ENCODE data around the gene STARD13. TPM values are rescaled to one million over a fixed set of nuclear protein-coding genes. Genes with fewer than 3 reads are reported as not detected.

Gene STARD13
- total RNA-seq, 2 experiments from 2014 or later: 0.30 to 0.31 TPM

- H3K4me1 Mint-ChIP-seq (ENCODE audit: low read depth): peaks cover 8% of the 10 kb centered on the region
- peaks cover 5% of the 10 kb centered on the region for H3K27me3 Mint-ChIP-seq (ENCODE audit: low read depth)
- no peaks in the 10 kb centered on the region for H3K36me3 Mint-ChIP-seq (ENCODE audit: low read depth)
- CTCF ChIA-PET: interaction anchor here (0.6 kb wide), 1 partner anchor 1196 kb away, joined by 6 read pairs; no protein-coding TSS in a partner anchor
- no peak overlapping the region for H3K4me3 Mint-ChIP-seq
- no peak for DNase-seq
- H3K9me3 Mint-ChIP-seq: no peaks in the 10 kb centered on the region
- intact Hi-C loops (cut with micrococcal nuclease): no loop called here
- H3K27ac Mint-ChIP-seq: no peak overlapping the region
These were observed 93.9 kb downstream of the STARD13 start for GRCh38 chr13:33191425-33192210.

- CTCF ChIA-PET: no interaction called here
- no peak for DNase-seq
- no peak overlapping the region for H3K4me3 Mint-ChIP-seq
- intact Hi-C loops (cut with micrococcal nuclease): no loop called here
- H3K9me3 Mint-ChIP-seq: no peaks in the 10 kb centered on the region
- peaks cover 7% of the 10 kb centered on the region for H3K27me3 Mint-ChIP-seq (ENCODE audit: low read depth)
- H3K36me3 Mint-ChIP-seq (ENCODE audit: low read depth): no peaks in the 10 kb centered on the region
- no peak overlapping the region for H3K27ac Mint-ChIP-seq
- peaks cover 8% of the 10 kb centered on the region for H3K4me1 Mint-ChIP-seq (ENCODE audit: low read depth)
These were observed 96.1 kb downstream of the STARD13 start for GRCh38 chr13:33189470-33189869.

GRCh38 chr13:33188093-33188882 is 97.3 kb downstream of the STARD13 start:
- no peak overlapping the region for H3K4me3 Mint-ChIP-seq
- H3K9me3 Mint-ChIP-seq: no peaks in the 10 kb centered on the region
- H3K27ac Mint-ChIP-seq: no peak overlapping the region
- intact Hi-C loops (cut with micrococcal nuclease): no loop called here
- peaks cover 12% of the 10 kb centered on the region for H3K27me3 Mint-ChIP-seq (ENCODE audit: low read depth)
- H3K4me1 Mint-ChIP-seq (ENCODE audit: low read depth): peaks cover 5% of the 10 kb centered on the region
- H3K36me3 Mint-ChIP-seq (ENCODE audit: low read depth): no peaks in the 10 kb centered on the region
- no peak for DNase-seq
- CTCF ChIA-PET: no interaction called here

GRCh38 chr13:33186861-33187291 is 98.7 kb downstream of the STARD13 start:
- Mint-ChIP-seq H3K4me1 (ENCODE audit: low read depth) (peaks cover 4% of the 10 kb centered on the region), H3K4me3 (no peak overlapping the region), H3K9me3 (no peaks in the 10 kb centered on the region), H3K36me3 (ENCODE audit: low read depth) (no peaks in the 10 kb centered on the region), H3K27ac (no peak overlapping the region), H3K27me3 (ENCODE audit: low read depth) (peaks cover 17% of the 10 kb centered on the region)
- intact Hi-C loops (cut with micrococcal nuclease): no loop called here
- DNase-seq: no peak
- CTCF ChIA-PET: no interaction called here

- intact Hi-C loops (cut with micrococcal nuclease): no loop called here
- Mint-ChIP-seq H3K4me1 (ENCODE audit: low read depth) (peaks cover 4% of the 10 kb centered on the region), H3K36me3 (ENCODE audit: low read depth) (no peaks in the 10 kb centered on the region), H3K27ac (no peak overlapping the region), H3K27me3 (ENCODE audit: low read depth) (peaks cover 19% of the 10 kb centered on the region), H3K4me3 (no peak overlapping the region), H3K9me3 (no peaks in the 10 kb centered on the region)
- CTCF ChIA-PET: no interaction called here
- DNase-seq: no peak
These were observed 99.7 kb downstream of the STARD13 start for GRCh38 chr13:33185853-33186252.

GRCh38 chr13:33184530-33184929 is 101.0 kb downstream of the STARD13 start:
- no peak overlapping the region for H3K27ac Mint-ChIP-seq
- peaks cover 17% of the 10 kb centered on the region for H3K27me3 Mint-ChIP-seq (ENCODE audit: low read depth)
- peaks cover 4% of the 10 kb centered on the region for H3K4me1 Mint-ChIP-seq (ENCODE audit: low read depth)
- no peak overlapping the region for H3K4me3 Mint-ChIP-seq
- no peak for DNase-seq
- intact Hi-C loops (cut with micrococcal nuclease): no loop called here
- no peaks in the 10 kb centered on the region for H3K36me3 Mint-ChIP-seq (ENCODE audit: low read depth)
- H3K9me3 Mint-ChIP-seq: no peaks in the 10 kb centered on the region
- CTCF ChIA-PET: no interaction called here

- peaks cover 4% of the 10 kb centered on the region for H3K4me1 Mint-ChIP-seq (ENCODE audit: low read depth)
- H3K9me3 Mint-ChIP-seq: no peaks in the 10 kb centered on the region
- CTCF ChIA-PET: no interaction called here
- no peak overlapping the region for H3K27ac Mint-ChIP-seq
- no peak overlapping the region for H3K4me3 Mint-ChIP-seq
- intact Hi-C loops (cut with micrococcal nuclease): no loop called here
- DNase-seq: no peak
- H3K36me3 Mint-ChIP-seq (ENCODE audit: low read depth): no peaks in the 10 kb centered on the region
- peaks cover 15% of the 10 kb centered on the region for H3K27me3 Mint-ChIP-seq (ENCODE audit: low read depth)
These were observed 101.5 kb downstream of the STARD13 start for GRCh38 chr13:33184112-33184490.

- H3K27me3 Mint-ChIP-seq (ENCODE audit: low read depth): peaks cover 15% of the 10 kb centered on the region
- CTCF ChIA-PET: no interaction called here
- no peak for DNase-seq
- H3K4me3 Mint-ChIP-seq: no peak overlapping the region
- H3K27ac Mint-ChIP-seq: no peak overlapping the region
- peaks cover 4% of the 10 kb centered on the region for H3K4me1 Mint-ChIP-seq (ENCODE audit: low read depth)
- no peaks in the 10 kb centered on the region for H3K9me3 Mint-ChIP-seq
- intact Hi-C loops (cut with micrococcal nuclease): no loop called here
- H3K36me3 Mint-ChIP-seq (ENCODE audit: low read depth): no peaks in the 10 kb centered on the region
These were observed 102.0 kb downstream of the STARD13 start for GRCh38 chr13:33183431-33184111.

GRCh38 chr13:33182729-33183128 is 102.8 kb downstream of the STARD13 start:
- H3K27me3 Mint-ChIP-seq (ENCODE audit: low read depth): peaks cover 14% of the 10 kb centered on the region
- CTCF ChIA-PET: no interaction called here
- H3K9me3 Mint-ChIP-seq: no peaks in the 10 kb centered on the region
- peaks cover 4% of the 10 kb centered on the region for H3K4me1 Mint-ChIP-seq (ENCODE audit: low read depth)
- no peak overlapping the region for H3K27ac Mint-ChIP-seq
- intact Hi-C loops (cut with micrococcal nuclease): no loop called here
- H3K36me3 Mint-ChIP-seq (ENCODE audit: low read depth): no peaks in the 10 kb centered on the region
- no peak overlapping the region for H3K4me3 Mint-ChIP-seq
- no peak for DNase-seq

GRCh38 chr13:33181264-33181663 is 104.3 kb downstream of the STARD13 start:
- intact Hi-C loops (cut with micrococcal nuclease): no loop called here

GRCh38 chr13:33180122-33180804 is 105.3 kb downstream of the STARD13 start:
- Mint-ChIP-seq H3K4me1 (ENCODE audit: low read depth) (no peaks in the 10 kb centered on the region), H3K27ac (no peak overlapping the region), H3K9me3 (no peaks in the 10 kb centered on the region), H3K4me3 (no peak overlapping the region), H3K36me3 (ENCODE audit: low read depth) (no peaks in the 10 kb centered on the region), H3K27me3 (ENCODE audit: low read depth) (peaks cover 12% of the 10 kb centered on the region)
- CTCF ChIA-PET: no interaction called here
- intact Hi-C loops (cut with micrococcal nuclease): no loop called here
- no peak for DNase-seq

More at GRCh38 chr13:33181264-33181663, 104.3 kb downstream of the STARD13 start:
- peaks cover 14% of the 10 kb centered on the region for H3K27me3 Mint-ChIP-seq (ENCODE audit: low read depth)
- H3K4me3 Mint-ChIP-seq: no peak overlapping the region
- no peak overlapping the region for H3K27ac Mint-ChIP-seq
- no peak for DNase-seq
- H3K36me3 Mint-ChIP-seq (ENCODE audit: low read depth): no peaks in the 10 kb centered on the region
- H3K9me3 Mint-ChIP-seq: no peaks in the 10 kb centered on the region
- no peaks in the 10 kb centered on the region for H3K4me1 Mint-ChIP-seq (ENCODE audit: low read depth)
- CTCF ChIA-PET: interaction anchor here (0.6 kb wide), 1 partner anchor 132 kb away, joined by 3 read pairs; no protein-coding TSS in a partner anchor

GRCh38 chr13:33179463-33179862 is 106.1 kb downstream of the STARD13 start:
- H3K9me3 Mint-ChIP-seq: no peaks in the 10 kb centered on the region

More at GRCh38 chr13:33179463-33179862, 106.1 kb downstream of the STARD13 start:
- Mint-ChIP-seq H3K4me3 (no peak overlapping the region), H3K27ac (no peak overlapping the region), H3K27me3 (ENCODE audit: low read depth) (peaks cover 12% of the 10 kb centered on the region), H3K36me3 (ENCODE audit: low read depth) (no peaks in the 10 kb centered on the region), H3K4me1 (ENCODE audit: low read depth) (no peaks in the 10 kb centered on the region)
- CTCF ChIA-PET: no interaction called here
- intact Hi-C loops (cut with micrococcal nuclease): no loop called here
- DNase-seq: no peak
